Osteoblast (primary cell): ENCODE measurements around the gene SPG11. TPM values are rescaled to one million over a fixed set of nuclear protein-coding genes. Genes with fewer than 3 reads are reported as not detected.
A peak's percentile ranks its signal among the peaks of the same experiment; 100 is the strongest.

ENCODE experiments used
- DNase-seq: peaks from one replicate; pipeline ENCODE4 v3.0.0; 2011; ENCODE audit warnings: low spot score, mixed read lengths; ENCODE audit not compliant: insufficient read length; ENCODE audit errors: missing footprints
- H2AFZ ChIP-seq: 2 replicates; pipeline ENCODE4 v1.6.0; 2011; ENCODE audit warnings: mild to moderate bottlenecking, low read length
- H3K27ac ChIP-seq: 2 replicates; pipeline ENCODE4 v1.5.1; 2011; ENCODE audit warnings: mild to moderate bottlenecking, low read depth, low read length, moderate library complexity
- H3K27me3 ChIP-seq: 2 replicates; pipeline ENCODE4 v1.6.0; 2012; ENCODE audit warnings: mild to moderate bottlenecking, control low read depth, inconsistent platforms, low read length, moderate library complexity; ENCODE audit not compliant: insufficient read depth
- H3K36me3 ChIP-seq: 2 replicates; pipeline ENCODE4 v1.5.1; 2011; ENCODE audit warnings: mild to moderate bottlenecking, low read length, control low read depth, moderate library complexity; ENCODE audit not compliant: insufficient read depth
- H3K4me1 ChIP-seq: 2 replicates; pipeline ENCODE4 v1.5.1; 2011; ENCODE audit warnings: mild to moderate bottlenecking, low read length, control low read depth, moderate library complexity; ENCODE audit not compliant: insufficient read depth
- H3K4me2 ChIP-seq: 2 replicates; pipeline ENCODE4 v1.6.0; 2011; ENCODE audit warnings: mild to moderate bottlenecking, low read length; ENCODE audit not compliant: insufficient read depth
- H3K4me3 ChIP-seq: fragments of 200-600 bp; sonication (generic); 3 replicates; pipeline ENCODE4 v1.5.1; 2012; ENCODE audit warnings: mild to moderate bottlenecking, low read length, inconsistent platforms; ENCODE audit not compliant: insufficient read depth
- H3K79me2 ChIP-seq: 2 replicates; pipeline ENCODE4 v1.6.0; 2012; ENCODE audit warnings: mild to moderate bottlenecking, low read length, control low read depth, inconsistent platforms; ENCODE audit not compliant: insufficient read depth
- H3K9me3 ChIP-seq: 2 replicates; pipeline ENCODE4 v1.5.1; 2011; ENCODE audit warnings: low read depth, low read length, control low read depth
- H4K20me1 ChIP-seq: 2 replicates; pipeline ENCODE4 v1.6.0; 2012; ENCODE audit warnings: mild to moderate bottlenecking, low read length, control low read depth; ENCODE audit not compliant: insufficient read depth
- CTCF ChIP-seq: IDR thresholded peaks from 2 replicates; pipeline ENCODE4 v1.5.1; 2011; ENCODE audit warnings: mild to moderate bottlenecking, low read depth, low read length, moderate library complexity; ENCODE audit errors: extremely low read depth
- total RNA-seq: library from RNA; depleted of rRNA; stranded (reverse); fragments of >200 nt; gene quantifications from 2 replicates; pipeline ENCODE4 v1.2.3, GENCODE V29; 2012

SPG11 gene
- total RNA-seq, 1 donor: 95.9 TPM

- no peak overlapping the region for H2AFZ ChIP-seq
- no peak overlapping the region for H3K4me3 ChIP-seq
- no peak for TF ChIP-seq CTCF
- no peaks in the 10 kb centered on the region for H3K36me3 ChIP-seq
- no peak for DNase-seq
- H3K27me3 ChIP-seq: peaks cover 22% of the 10 kb centered on the region
- no peak overlapping the region for H3K27ac ChIP-seq
- no peaks in the 10 kb centered on the region for H3K9me3 ChIP-seq
- no peaks in the 10 kb centered on the region for H4K20me1 ChIP-seq
- no peaks in the 10 kb centered on the region for H3K4me1 ChIP-seq
- H3K4me2 ChIP-seq: no peak overlapping the region
- no peaks in the 10 kb centered on the region for H3K79me2 ChIP-seq
Measured at GRCh38 chr15:44673639-44674038, 10.2 kb upstream of the SPG11 start.

- no peak overlapping the region for H3K4me2 ChIP-seq
- H3K4me1 ChIP-seq: no peaks in the 10 kb centered on the region
- TF ChIP-seq CTCF: no peak
- no peak overlapping the region for H3K27ac ChIP-seq
- H2AFZ ChIP-seq: no peak overlapping the region
- no peak overlapping the region for H3K4me3 ChIP-seq
- H3K27me3 ChIP-seq: peaks cover 9% of the 10 kb centered on the region
- H4K20me1 ChIP-seq: no peaks in the 10 kb centered on the region
- no peaks in the 10 kb centered on the region for H3K79me2 ChIP-seq
- no peaks in the 10 kb centered on the region for H3K36me3 ChIP-seq
- no peak for DNase-seq
- no peaks in the 10 kb centered on the region for H3K9me3 ChIP-seq
Measured at GRCh38 chr15:44670087-44670950, 6.9 kb upstream of the SPG11 start.

- Histone ChIP-seq H3K4me1 (peaks cover 2% of the 10 kb centered on the region), H3K36me3 (no peaks in the 10 kb centered on the region), H3K79me2 (peaks cover under 1% of the 10 kb centered on the region), H3K27me3 (peaks cover 9% of the 10 kb centered on the region), H3K4me3 (no peak overlapping the region), H3K9me3 (no peaks in the 10 kb centered on the region), H2AFZ (no peak overlapping the region), H4K20me1 (no peaks in the 10 kb centered on the region), H3K27ac (no peak overlapping the region), H3K4me2 (no peak overlapping the region)
- TF ChIP-seq CTCF: no peak
- no peak for DNase-seq
Measured at GRCh38 chr15:44668921-44669320, 5.5 kb upstream of the SPG11 start.

GRCh38 chr15:44667039-44667360, 3.5 kb upstream of the SPG11 start:
- peaks cover 4% of the 10 kb centered on the region for H3K27me3 ChIP-seq
- no peaks in the 10 kb centered on the region for H3K36me3 ChIP-seq
- no peak for TF ChIP-seq CTCF
- no peak for DNase-seq
- H3K79me2 ChIP-seq: peaks cover 18% of the 10 kb centered on the region
- H3K4me3 ChIP-seq: no peak overlapping the region
- no peak overlapping the region for H2AFZ ChIP-seq
- H3K27ac ChIP-seq: no peak overlapping the region
- H3K9me3 ChIP-seq: no peaks in the 10 kb centered on the region
- no peaks in the 10 kb centered on the region for H4K20me1 ChIP-seq
- peaks cover 12% of the 10 kb centered on the region for H3K4me1 ChIP-seq
- peak overlapping the region; percentile 31 for H3K4me2 ChIP-seq
